GM20000 (cell line): Measurements from ENCODE around the gene DTNA.

Experiments
- DNase-seq: peaks from one replicate; pipeline ENCODE4 v3.0.0; 2012; ENCODE audit warnings: low spot score
- TF ChIP-seq, protein P1 (sequence below): IDR thresholded peaks from 2 replicates; pipeline ENCODE4 v1.5.1; 2012; ENCODE audit warnings: mild to moderate bottlenecking, control low read depth; ENCODE audit errors: extremely low read depth, missing control alignments

The DTNA gene

GRCh38 chr18:34749721-34750120 is 39.6 kb downstream of the DTNA start:
- TF ChIP-seq, protein P1, sequence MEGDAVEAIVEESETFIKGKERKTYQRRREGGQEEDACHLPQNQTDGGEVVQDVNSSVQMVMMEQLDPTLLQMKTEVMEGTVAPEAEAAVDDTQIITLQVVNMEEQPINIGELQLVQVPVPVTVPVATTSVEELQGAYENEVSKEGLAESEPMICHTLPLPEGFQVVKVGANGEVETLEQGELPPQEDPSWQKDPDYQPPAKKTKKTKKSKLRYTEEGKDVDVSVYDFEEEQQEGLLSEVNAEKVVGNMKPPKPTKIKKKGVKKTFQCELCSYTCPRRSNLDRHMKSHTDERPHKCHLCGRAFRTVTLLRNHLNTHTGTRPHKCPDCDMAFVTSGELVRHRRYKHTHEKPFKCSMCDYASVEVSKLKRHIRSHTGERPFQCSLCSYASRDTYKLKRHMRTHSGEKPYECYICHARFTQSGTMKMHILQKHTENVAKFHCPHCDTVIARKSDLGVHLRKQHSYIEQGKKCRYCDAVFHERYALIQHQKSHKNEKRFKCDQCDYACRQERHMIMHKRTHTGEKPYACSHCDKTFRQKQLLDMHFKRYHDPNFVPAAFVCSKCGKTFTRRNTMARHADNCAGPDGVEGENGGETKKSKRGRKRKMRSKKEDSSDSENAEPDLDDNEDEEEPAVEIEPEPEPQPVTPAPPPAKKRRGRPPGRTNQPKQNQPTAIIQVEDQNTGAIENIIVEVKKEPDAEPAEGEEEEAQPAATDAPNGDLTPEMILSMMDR = no peak
- DNase-seq = no peak

- DNase-seq = no peak
- TF ChIP-seq, protein P1 = no peak
These were observed 42.0 kb downstream of the DTNA start for GRCh38 chr18:34752056-34752455.

DNA sequence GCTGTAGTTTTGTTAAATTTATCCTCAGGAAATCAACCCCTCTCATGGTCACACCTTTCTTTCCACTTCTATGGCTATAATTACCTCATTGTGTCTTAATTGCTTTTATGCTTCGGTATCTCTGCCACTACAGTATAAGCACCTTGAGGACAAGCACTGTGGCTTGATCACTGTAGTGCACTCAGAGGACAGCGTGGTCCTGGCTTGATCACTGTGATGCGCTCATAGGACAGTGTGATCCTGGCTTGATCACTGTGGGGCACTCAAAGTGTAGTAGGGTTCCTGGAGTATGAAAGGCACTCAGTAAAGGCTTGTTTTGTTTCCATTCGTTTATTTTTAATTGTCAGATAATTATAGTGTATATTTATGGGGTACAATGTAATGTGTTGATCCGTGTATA is 44.2 kb downstream of the DTNA start:
- no peak for DNase-seq
- TF ChIP-seq, protein P1 = no peak

DNA sequence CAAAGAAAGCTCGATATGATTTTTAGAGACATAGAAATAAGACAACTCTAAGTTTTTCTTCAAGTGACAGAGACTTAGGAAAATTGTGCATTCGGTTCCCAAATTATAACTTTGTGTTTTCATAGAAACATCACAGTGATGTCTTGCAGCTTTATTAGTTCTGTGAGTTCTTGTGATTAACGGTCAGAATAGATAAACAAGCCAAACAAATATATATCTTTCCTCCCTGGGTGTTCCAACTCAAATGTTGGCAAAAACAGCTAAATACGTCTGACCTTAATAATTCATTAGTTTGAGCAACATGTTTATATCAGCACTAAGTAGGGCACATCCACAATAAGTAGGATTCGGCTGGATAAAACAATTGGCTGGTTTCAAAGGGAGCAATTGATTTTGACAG is 47.6 kb downstream of the DTNA start:
- TF ChIP-seq, protein P1 = no peak
- DNase-seq = no peak

DNA sequence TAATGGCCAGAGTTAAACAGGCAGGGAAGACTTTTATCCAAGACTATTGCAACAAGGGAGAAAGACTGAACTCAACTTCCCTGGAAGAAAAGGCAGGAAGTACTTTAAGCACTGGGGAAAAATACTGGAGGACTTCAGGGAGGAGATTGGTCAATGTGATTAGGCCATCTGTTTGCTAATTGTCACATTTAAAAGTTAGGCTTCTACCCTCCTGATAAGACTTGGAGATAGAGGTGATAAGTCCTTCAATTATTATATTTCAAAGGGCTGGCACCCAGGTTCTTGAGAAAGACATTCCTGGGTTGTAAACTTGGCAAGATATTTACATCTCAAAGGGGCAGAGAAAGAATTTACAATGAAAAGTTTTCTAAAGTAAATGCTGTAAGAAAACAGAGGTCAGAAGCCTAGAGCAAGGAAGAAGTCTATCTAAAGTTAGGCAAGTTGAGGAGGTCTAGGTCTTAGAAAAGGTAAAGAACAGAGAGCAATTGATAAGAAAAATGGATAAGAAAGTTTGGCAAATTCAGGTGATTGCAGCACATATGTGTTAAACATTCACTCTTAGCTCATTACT is 48.4 kb downstream of the DTNA start:
- no peak for DNase-seq
- TF ChIP-seq, protein P1 = no peak

- TF ChIP-seq, protein P1 = no peak
- no peak for DNase-seq
These were observed 50.3 kb downstream of the DTNA start for GRCh38 chr18:34760444-34760843.

DNA sequence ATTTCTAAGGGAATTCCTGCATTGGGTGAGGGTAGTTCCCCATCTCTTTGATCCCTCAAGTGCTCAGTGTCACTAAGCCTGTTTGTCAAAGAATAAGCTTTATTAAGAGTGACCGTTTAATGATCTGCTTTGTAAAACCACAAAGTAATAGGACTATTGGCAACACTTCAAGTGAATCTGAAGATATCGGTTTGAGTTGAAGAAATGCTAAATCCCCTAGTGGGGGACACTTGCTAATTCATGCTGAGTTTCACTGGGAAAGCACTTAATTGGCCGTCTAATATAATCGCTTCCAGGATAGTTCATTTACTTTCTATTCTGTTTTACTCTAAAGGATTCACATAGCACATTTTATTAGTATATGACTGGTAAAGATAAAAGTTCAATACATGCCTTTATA is 54.4 kb downstream of the DTNA start:
- TF ChIP-seq, protein P1 = no peak
- no peak for DNase-seq
